Stimulated activated CD4-positive, alpha-beta T cell treated with anti-CD3 and anti-CD28 coated beads, Interleukin-12 subunit alpha, Interleukin-12 subunit beta, amount 100 ng/mL, for 24 hours (primary cell): Measurements from ENCODE around the gene CD5L.

ENCODE experiments used
- DNase-seq, 2 experiments: peaks; one replicate each; pipeline ENCODE4 v3.0.0-alpha.2; 2020; ENCODE audit warnings: low read depth in 2 of 2

CD5L gene

GRCh38 chr1:157841708-157842107, at the start of gene CD5L:
Gene CD5L (minus strand): TSS chr1:157841808. CDS start chr1:157841701, 107 bp downstream.
- no peak for DNase-seq

- DNase-seq, result no peak
These were observed 41.0 kb upstream of the CD5L start for GRCh38 chr1:157882580-157882979.

- DNase-seq, result no peak
These were observed 39.0 kb upstream of the CD5L start for GRCh38 chr1:157880621-157881020.

GRCh38 chr1:157878059-157878458, 36.5 kb upstream of the CD5L start:
- DNase-seq, result no peak

GRCh38 chr1:157870490-157870889, 28.9 kb upstream of the CD5L start:
- DNase-seq, result no peak

GRCh38 chr1:157868654-157869053, 27.0 kb upstream of the CD5L start:
- no peak for DNase-seq

- no peak for DNase-seq
These were observed 20.8 kb upstream of the CD5L start for GRCh38 chr1:157862114-157863070.

- DNase-seq, result no peak
These were observed 14.9 kb upstream of the CD5L start for GRCh38 chr1:157856538-157856937.

GRCh38 chr1:157852476-157852875, 10.9 kb upstream of the CD5L start:
- no peak for DNase-seq

GRCh38 chr1:157849229-157849875, 7.7 kb upstream of the CD5L start:
- DNase-seq, result no peak

- DNase-seq, result no peak
These were observed 2.7 kb upstream of the CD5L start for GRCh38 chr1:157844089-157844830.

GRCh38 chr1:157842939-157843338, 1.3 kb upstream of the CD5L start:
- no peak for DNase-seq

- DNase-seq, result no peak
These were observed 2.6 kb downstream of the CD5L start for GRCh38 chr1:157838966-157839365.

GRCh38 chr1:157834430-157834829, 7.2 kb downstream of the CD5L start:
- no peak for DNase-seq

GRCh38 chr1:157833145-157833544, 8.5 kb downstream of the CD5L start:
- no peak for DNase-seq

- no peak for DNase-seq
These were observed 9.5 kb downstream of the CD5L start for GRCh38 chr1:157831968-157832626.

- DNase-seq, result no peak
These were observed 10.7 kb downstream of the CD5L start for GRCh38 chr1:157830887-157831286.

- no peak for DNase-seq
These were observed 11.9 kb downstream of the CD5L start for GRCh38 chr1:157829711-157830110.

- no peak for DNase-seq
These were observed 12.4 kb downstream of the CD5L start for GRCh38 chr1:157829210-157829609.

- DNase-seq, result no peak
These were observed 21.3 kb downstream of the CD5L start for GRCh38 chr1:157820299-157820698.

- DNase-seq, result no peak
These were observed 21.7 kb downstream of the CD5L start, which contains the start of gene FCRL1 for GRCh38 chr1:157819896-157820295. Gene FCRL1 (minus strand): TSS chr1:157820120. CDS start chr1:157820037, 83 bp downstream.

- DNase-seq, result no peak
These were observed 22.4 kb downstream of the CD5L start for GRCh38 chr1:157819215-157819614.
